A549 (cell line): ENCODE data around the gene ADARB2.

Experiments
- JUNB ChIP-seq: fragments of >200 bp; sonication (Bioruptor Twin); formaldehyde crosslinking; IDR thresholded peaks from 2 replicates; pipeline ENCODE4 v1.6.1; 2016
- KDM1A ChIP-seq: fragments of 200-600 bp; sonication (generic); IDR thresholded peaks from 2 replicates; pipeline ENCODE4 v1.6.1; 2016; ENCODE audit warnings: low read depth, mild to moderate bottlenecking
- MAZ ChIP-seq: fragments of 150-350 bp; IDR thresholded peaks from 2 replicates; pipeline ENCODE4 v1.6.1; 2014; ENCODE audit warnings: antibody characterized with exemption, low read depth, low read length, borderline replicate concordance
- POLR2A ChIP-seq: IDR thresholded peaks from 2 replicates; pipeline ENCODE4 v1.6.1; 2012; ENCODE audit warnings: mild to moderate bottlenecking, low read length
- RCOR1 ChIP-seq: fragments of 150-350 bp; IDR thresholded peaks from 2 replicates; pipeline ENCODE4 v1.6.1; 2014; ENCODE audit warnings: antibody characterized with exemption, low read length, low read depth
- SREBF2 ChIP-seq: fragments of 450-650 bp; IDR thresholded peaks from 2 replicates; pipeline ENCODE4 v1.6.1; 2014; ENCODE audit warnings: mild to moderate bottlenecking, moderate library complexity
- TF ChIP-seq, protein P1 (sequence below): fragments of 250-450 bp; sonication (Bioruptor Pico); IDR thresholded peaks from 2 replicates; pipeline ENCODE4 v1.5.0; 2021; ENCODE audit warnings: mild to moderate bottlenecking, moderate library complexity, borderline replicate concordance

DNA sequence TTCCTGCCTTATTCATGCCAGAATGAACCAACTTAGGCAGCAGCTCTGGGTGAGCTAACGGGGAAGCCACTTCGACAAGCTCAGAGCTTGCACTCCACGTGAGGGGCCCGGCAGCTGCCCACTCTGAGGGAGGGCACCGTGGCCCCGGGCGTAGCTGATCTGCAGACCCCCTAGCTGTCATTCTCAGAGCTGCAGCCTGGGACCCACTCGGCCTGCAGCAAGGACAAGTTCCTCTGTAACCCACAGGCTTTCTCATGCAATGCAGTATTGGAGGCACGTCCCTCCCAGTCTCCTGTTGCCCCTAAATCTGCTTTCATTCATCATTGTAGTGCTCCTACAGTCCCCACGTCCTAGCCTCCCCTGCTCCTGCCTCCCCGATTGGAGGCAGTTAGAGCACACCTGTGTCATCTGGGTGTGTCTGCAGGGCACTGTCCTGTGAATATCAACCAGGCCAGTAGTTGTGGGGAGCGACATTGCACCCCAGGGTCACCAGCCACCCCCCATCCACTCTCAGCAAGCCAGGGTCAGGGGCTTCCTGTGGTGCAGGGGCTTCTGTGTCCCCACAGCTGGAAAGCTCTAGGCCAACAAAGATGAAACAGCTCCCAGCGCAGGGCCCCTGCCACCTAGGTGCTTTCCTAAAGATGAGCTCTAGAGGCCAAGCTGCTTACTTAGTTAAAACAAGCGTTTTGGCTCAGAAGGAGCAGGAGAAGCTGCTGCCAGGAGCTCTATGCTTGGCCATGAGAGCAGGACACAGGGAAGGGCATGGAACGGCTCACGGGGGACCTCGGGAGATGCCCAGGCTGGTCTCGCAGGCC lies 333.6 kb downstream of the ADARB2 start:
- TF ChIP-seq MAZ, result no peak
- no peak for TF ChIP-seq POLR2A
- TF ChIP-seq, protein P1, sequence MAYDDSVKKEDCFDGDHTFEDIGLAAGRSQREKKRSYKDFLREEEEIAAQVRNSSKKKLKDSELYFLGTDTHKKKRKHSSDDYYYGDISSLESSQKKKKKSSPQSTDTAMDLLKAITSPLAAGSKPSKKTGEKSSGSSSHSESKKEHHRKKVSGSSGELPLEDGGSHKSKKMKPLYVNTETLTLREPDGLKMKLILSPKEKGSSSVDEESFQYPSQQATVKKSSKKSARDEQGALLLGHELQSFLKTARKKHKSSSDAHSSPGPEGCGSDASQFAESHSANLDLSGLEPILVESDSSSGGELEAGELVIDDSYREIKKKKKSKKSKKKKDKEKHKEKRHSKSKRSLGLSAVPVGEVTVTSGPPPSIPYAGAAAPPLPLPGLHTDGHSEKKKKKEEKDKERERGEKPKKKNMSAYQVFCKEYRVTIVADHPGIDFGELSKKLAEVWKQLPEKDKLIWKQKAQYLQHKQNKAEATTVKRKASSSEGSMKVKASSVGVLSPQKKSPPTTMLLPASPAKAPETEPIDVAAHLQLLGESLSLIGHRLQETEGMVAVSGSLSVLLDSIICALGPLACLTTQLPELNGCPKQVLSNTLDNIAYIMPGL, result no peak
- no peak for TF ChIP-seq JUNB
- no peak for TF ChIP-seq SREBF2
- no peak for TF ChIP-seq KDM1A
- no peak for TF ChIP-seq RCOR1
